Trophoblast cell (in vitro differentiated cells and primary cell): ENCODE measurements around the gene PRMT5.
A peak's percentile ranks its signal among the peaks of the same experiment; 100 is the strongest.

ENCODE experiments used
- DNase-seq, 2 donors: peaks; one replicate each; pipeline ENCODE4 v3.0.0-alpha.2; 2016
- H2AFZ ChIP-seq: 2 replicates; pipeline ENCODE4 v1.6.1; 2013; ENCODE audit warnings: low read length, moderate library complexity, mild to moderate bottlenecking; ENCODE audit not compliant: insufficient read depth, poor library complexity
- H2AK5ac ChIP-seq: 2 replicates; pipeline ENCODE4 v1.6.1; 2013; ENCODE audit warnings: mild to moderate bottlenecking, low read length
- H2BK120ac ChIP-seq: 2 replicates; pipeline ENCODE4 v1.6.1; 2013; ENCODE audit warnings: low read length, mild to moderate bottlenecking, moderate library complexity; ENCODE audit not compliant: insufficient read depth, poor library complexity
- H2BK12ac ChIP-seq: 2 replicates; pipeline ENCODE4 v1.6.1; 2013; ENCODE audit warnings: mild to moderate bottlenecking, low read length, moderate library complexity
- H2BK5ac ChIP-seq: 2 replicates; pipeline ENCODE4 v1.6.1; 2013; ENCODE audit warnings: low read length, low read depth, moderate library complexity, mild to moderate bottlenecking; ENCODE audit not compliant: poor library complexity
- H3K14ac ChIP-seq: 2 replicates; pipeline ENCODE4 v1.6.1; 2013; ENCODE audit warnings: mild to moderate bottlenecking, low read length
- H3K18ac ChIP-seq: 2 replicates; pipeline ENCODE4 v1.6.1; 2013; ENCODE audit warnings: mild to moderate bottlenecking, low read length
- H3K23ac ChIP-seq: 2 replicates; pipeline ENCODE4 v1.6.1; 2013; ENCODE audit warnings: low read length
- H3K27ac ChIP-seq: 2 replicates; pipeline ENCODE4 v1.5.1; 2013; ENCODE audit warnings: low read depth, mild to moderate bottlenecking, inconsistent platforms, low read length, moderate library complexity
- H3K27me3 ChIP-seq: 2 replicates; pipeline ENCODE4 v1.6.1; 2013; ENCODE audit warnings: inconsistent platforms, mild to moderate bottlenecking, low read length, moderate library complexity; ENCODE audit not compliant: insufficient read depth
- H3K36me3 ChIP-seq, 2 experiments: 1 replicate in 1 of 2; 2 replicates in 1 of 2; pipeline ENCODE4 v1.6.1; 2013; ENCODE audit warnings: low read length in 2 of 2, mild to moderate bottlenecking in 2 of 2, moderate library complexity in 1 of 2; ENCODE audit not compliant: insufficient read depth in 2 of 2, control insufficient read depth in 1 of 2
- H3K4ac ChIP-seq: 2 replicates; pipeline ENCODE4 v1.6.1; 2013; ENCODE audit warnings: low read depth, mild to moderate bottlenecking, low read length, moderate library complexity
- H3K4me1 ChIP-seq, 2 experiments: 1 replicate in 1 of 2; 2 replicates in 1 of 2; pipeline ENCODE4 v1.6.1; 2013; ENCODE audit warnings: low read length in 2 of 2, mild to moderate bottlenecking in 2 of 2, moderate library complexity in 1 of 2; ENCODE audit not compliant: insufficient read depth in 2 of 2, control insufficient read depth in 1 of 2
- H3K4me2 ChIP-seq: 2 replicates; pipeline ENCODE4 v1.6.1; 2013; ENCODE audit warnings: inconsistent platforms, mild to moderate bottlenecking, low read length, moderate library complexity
- H3K4me3 ChIP-seq: 2 replicates; pipeline ENCODE4 v1.5.1; 2013; ENCODE audit warnings: mild to moderate bottlenecking, low read depth, low read length, inconsistent platforms
- H3K79me1 ChIP-seq: one replicate; pipeline ENCODE4 v1.6.1; 2013; ENCODE audit warnings: low read length
- H3K79me2 ChIP-seq: 2 replicates; pipeline ENCODE4 v1.6.1; 2013; ENCODE audit warnings: low read length, mild to moderate bottlenecking; ENCODE audit not compliant: control insufficient read depth, insufficient read depth, poor library complexity
- H3K9ac ChIP-seq: 2 replicates; pipeline ENCODE4 v1.6.1; 2013; ENCODE audit warnings: mild to moderate bottlenecking, low read length
- H3K9me3 ChIP-seq: 2 replicates; pipeline ENCODE4 v1.6.1; 2013; ENCODE audit warnings: low read depth, mild to moderate bottlenecking, control low read depth, inconsistent platforms, low read length; ENCODE audit not compliant: insufficient read depth
- H4K12ac ChIP-seq: 2 replicates; pipeline ENCODE4 v1.6.1; 2013; ENCODE audit warnings: low read depth, mild to moderate bottlenecking, low read length, moderate library complexity
- H4K8ac ChIP-seq: 2 replicates; pipeline ENCODE4 v1.6.1; 2013; ENCODE audit warnings: low read depth, mild to moderate bottlenecking, low read length, moderate library complexity
- H4K91ac ChIP-seq: one replicate; pipeline ENCODE4 v1.6.1; 2013; ENCODE audit warnings: low read depth, mild to moderate bottlenecking, low read length, moderate library complexity
- WGBS: extraction: QIAGEN DNeasy Blood & Tissue Kit; methylation state at CpG from one replicate; pipeline ENCODE4 v1.1.7; 2013; ENCODE audit warnings: missing lambda C conversion rate; ENCODE audit not compliant: insufficient read length, insufficient coverage; ENCODE audit errors: extremely low coverage; 5-methylcytosine and 5-hydroxymethylcytosine counted together

PRMT5 gene

GRCh38 chr14:22901799-22902198 lies 27.4 kb downstream of the PRMT5 start:
- peaks cover 2% of the 10 kb centered on the region for H3K9me3 ChIP-seq
- no peak overlapping the region for H2BK5ac ChIP-seq
- DNase-seq, result no peak
- no peak overlapping the region for H2BK12ac ChIP-seq
- H3K79me1 ChIP-seq, result no peaks in the 10 kb centered on the region
- no peak overlapping the region for H3K9ac ChIP-seq
- H3K27ac ChIP-seq, result no peak overlapping the region
- no peak overlapping the region for H3K4ac ChIP-seq
- H3K23ac ChIP-seq, result no peak overlapping the region
- H4K8ac ChIP-seq, result no peak overlapping the region
- peaks cover 4 to 5% of the 10 kb centered on the region in 2 experiments for H3K4me1 ChIP-seq
- no peaks in the 10 kb centered on the region for H3K79me2 ChIP-seq
- H3K27me3 ChIP-seq, result no peaks in the 10 kb centered on the region
- no CpG with 5 or more reads among the region's 7 CpGs for WGBS
- no peak overlapping the region for H2AFZ ChIP-seq
- H3K36me3 ChIP-seq, result peaks cover 41 to 52% of the 10 kb centered on the region in 2 experiments
- H3K4me3 ChIP-seq, result no peak overlapping the region
- H2AK5ac ChIP-seq, result no peak overlapping the region
- no peak overlapping the region for H3K4me2 ChIP-seq
- H4K91ac ChIP-seq, result no peak overlapping the region
- H4K12ac ChIP-seq, result no peak overlapping the region
- no peak overlapping the region for H2BK120ac ChIP-seq
- no peak overlapping the region for H3K18ac ChIP-seq
- H3K14ac ChIP-seq, result no peak overlapping the region

DNA sequence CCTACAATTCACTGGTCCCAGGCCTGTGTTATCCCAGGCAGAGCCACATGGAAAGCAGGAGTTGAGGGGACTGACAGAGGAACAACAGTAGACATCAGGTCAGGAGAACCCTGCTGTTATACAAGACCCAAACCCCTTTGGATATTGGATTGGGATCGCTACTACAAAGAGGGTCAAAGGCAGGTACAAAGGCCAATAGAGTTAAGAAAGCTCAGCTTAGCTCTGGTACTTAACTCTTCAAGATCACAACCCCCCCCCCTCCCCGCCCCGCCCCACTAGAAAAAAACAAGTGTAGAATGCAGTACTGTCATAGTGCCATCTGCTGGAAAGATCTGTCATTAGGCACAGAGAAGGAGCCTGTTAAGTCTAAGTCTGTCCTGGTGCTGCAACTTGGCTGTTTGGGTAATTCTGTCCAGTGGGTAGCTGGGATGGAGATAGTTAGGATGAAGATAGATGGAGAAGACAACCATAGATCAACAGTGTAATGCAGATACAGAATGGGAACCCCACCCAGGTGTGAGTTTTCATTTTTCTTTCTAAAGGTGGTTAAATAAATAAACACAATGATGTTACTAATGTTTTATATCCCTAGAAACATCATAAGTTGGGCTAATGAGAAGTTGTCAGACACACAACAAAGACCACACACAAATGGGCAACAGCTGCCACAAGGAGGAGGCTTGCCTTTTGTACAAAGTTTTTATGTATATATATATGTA lies 28.9 kb downstream of the PRMT5 start:
- no peak overlapping the region for H2BK12ac ChIP-seq
- no peak overlapping the region for H2AFZ ChIP-seq
- no peak overlapping the region for H4K8ac ChIP-seq

GRCh38 chr14:22898302-22899090 lies 30.7 kb downstream of the PRMT5 start:
- Histone ChIP-seq H3K9ac (no peak overlapping the region), H3K27ac (peak overlapping the region; percentile 21), H3K23ac (no peak overlapping the region), H3K14ac (no peak overlapping the region), H3K4me3 (no peak overlapping the region), H3K4me1 (peaks cover 4 to 5% of the 10 kb centered on the region in 2 experiments), H3K79me1 (no peaks in the 10 kb centered on the region), H2BK12ac (no peak overlapping the region), H4K12ac (no peak overlapping the region), H4K8ac (no peak overlapping the region), H2BK5ac (peak overlapping the region; percentile 19), H3K4ac (no peak overlapping the region), H2AK5ac (no peak overlapping the region), H4K91ac (no peak overlapping the region), H3K27me3 (no peaks in the 10 kb centered on the region), H3K36me3 (peaks cover 21 to 24% of the 10 kb centered on the region in 2 experiments), H3K4me2 (no peak overlapping the region), H3K9me3 (no peaks in the 10 kb centered on the region), H3K79me2 (no peaks in the 10 kb centered on the region), H2BK120ac (no peak overlapping the region), H2AFZ (no peak overlapping the region), H3K18ac (no peak overlapping the region)
- WGBS, result no CpG with 5 or more reads among the region's 8 CpGs
- peak; percentile 62 to 76 for DNase-seq

More for the DNA sequence above, 28.9 kb downstream of the PRMT5 start:
- H3K14ac ChIP-seq, result no peak overlapping the region
- no peak overlapping the region for H2BK120ac ChIP-seq
- H3K79me1 ChIP-seq, result no peaks in the 10 kb centered on the region
- DNase-seq, result peak; percentile 29 to 77
- H3K79me2 ChIP-seq, result no peaks in the 10 kb centered on the region
- H3K4me1 ChIP-seq, result peaks cover 4 to 5% of the 10 kb centered on the region in 2 experiments
- no peak overlapping the region for H4K91ac ChIP-seq
- no peak overlapping the region for H3K27ac ChIP-seq
- WGBS, result no CpG with 5 or more reads among the region's 3 CpGs
- H3K4me3 ChIP-seq, result no peak overlapping the region
- H3K9ac ChIP-seq, result no peak overlapping the region
- peaks cover 31 to 39% of the 10 kb centered on the region in 2 experiments for H3K36me3 ChIP-seq
- H3K9me3 ChIP-seq, result no peaks in the 10 kb centered on the region
- H3K27me3 ChIP-seq, result no peaks in the 10 kb centered on the region
- H3K4ac ChIP-seq, result no peak overlapping the region
- H3K23ac ChIP-seq, result no peak overlapping the region
- no peak overlapping the region for H3K18ac ChIP-seq
- H3K4me2 ChIP-seq, result no peak overlapping the region
- no peak overlapping the region for H2AK5ac ChIP-seq
- no peak overlapping the region for H4K12ac ChIP-seq
- H2BK5ac ChIP-seq, result no peak overlapping the region

DNA sequence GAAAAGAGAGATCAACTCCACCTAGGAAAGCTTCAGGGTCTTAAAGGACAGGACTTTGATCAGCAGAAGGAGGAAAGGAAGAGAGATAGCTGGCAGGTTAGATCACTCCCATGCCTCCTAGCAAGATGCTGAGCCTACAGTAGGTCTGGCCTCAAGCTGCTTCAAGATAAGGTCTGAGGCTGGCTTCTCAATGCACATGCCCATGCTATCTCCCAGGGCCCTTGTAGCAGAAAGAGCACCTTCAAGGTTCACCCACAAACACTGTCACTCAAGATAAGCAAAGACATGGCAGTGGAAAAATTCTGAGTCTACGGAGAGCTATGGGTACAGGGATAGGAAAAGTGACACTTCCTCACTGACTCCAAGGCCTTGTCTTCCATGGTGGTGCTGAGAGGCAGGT lies 31.8 kb downstream of the PRMT5 start:
- H3K79me2 ChIP-seq, result no peaks in the 10 kb centered on the region
- H3K14ac ChIP-seq, result no peak overlapping the region
- no peaks in the 10 kb centered on the region for H3K79me1 ChIP-seq
- H3K4me3 ChIP-seq, result no peak overlapping the region
- H3K9ac ChIP-seq, result no peak overlapping the region
- no peak overlapping the region for H3K4ac ChIP-seq
- no CpG with 5 or more reads among the region's 1 CpG for WGBS
- no peak overlapping the region for H3K4me2 ChIP-seq
- H2AFZ ChIP-seq, result no peak overlapping the region
- DNase-seq, result no peak
- no peak overlapping the region for H2AK5ac ChIP-seq
- H2BK5ac ChIP-seq, result no peak overlapping the region
- no peaks in the 10 kb centered on the region for H3K27me3 ChIP-seq
- H3K27ac ChIP-seq, result no peak overlapping the region
- H2BK12ac ChIP-seq, result no peak overlapping the region
- H3K4me1 ChIP-seq, result peaks cover 4 to 5% of the 10 kb centered on the region in 2 experiments
- no peak overlapping the region for H3K18ac ChIP-seq
- H4K91ac ChIP-seq, result no peak overlapping the region
- no peaks in the 10 kb centered on the region for H3K9me3 ChIP-seq
- no peak overlapping the region for H3K23ac ChIP-seq
- no peak overlapping the region for H4K8ac ChIP-seq
- H4K12ac ChIP-seq, result no peak overlapping the region
- H3K36me3 ChIP-seq, result peaks cover 14 to 17% of the 10 kb centered on the region in 2 experiments
- H2BK120ac ChIP-seq, result no peak overlapping the region
